Natural killer cell (primary cell): Measurements from ENCODE around the gene CHN2. TPM values are rescaled to one million over a fixed set of nuclear protein-coding genes. Genes with fewer than 3 reads are reported as not detected.

ENCODE experiments used
- ATAC-seq, 3 donors: fragments of 150-1000 bp in 2 of 3; fragments of 200-7000 bp in 1 of 3; cut with Tn5 transposase; 1 replicate in 1 of 3; 2 replicates in 2 of 3; pipeline ENCODE4 v1.10.0; 2021; ENCODE audit warnings: mild to moderate bottlenecking in 2 of 3, moderate library complexity in 2 of 3
- DNase-seq, 2 donors: peaks; one replicate each; pipeline versions ENCODE4 v3.0.0 to v3.0.0-alpha.2; 2013 to 2021; ENCODE audit warnings: mixed read lengths in 1 of 2
- H3K27ac ChIP-seq: one replicate; pipeline ENCODE4 v1.5.1; 2013; ENCODE audit warnings: mild to moderate bottlenecking, low read length
- H3K27me3 ChIP-seq: one replicate; pipeline ENCODE4 v1.6.1; 2013; ENCODE audit warnings: low read length; ENCODE audit not compliant: control insufficient read depth, insufficient read depth
- H3K36me3 ChIP-seq: one replicate; pipeline ENCODE4 v1.6.1; 2013; ENCODE audit warnings: low read length; ENCODE audit not compliant: control insufficient read depth, insufficient read depth
- H3K4me1 ChIP-seq: one replicate; pipeline ENCODE4 v1.6.1; 2013; ENCODE audit warnings: low read length; ENCODE audit not compliant: control insufficient read depth, insufficient read depth
- H3K4me3 ChIP-seq: one replicate; pipeline ENCODE4 v1.5.1; 2013; ENCODE audit warnings: low read length
- H3K9me3 ChIP-seq: one replicate; pipeline ENCODE4 v1.6.1; 2013; ENCODE audit warnings: low read length; ENCODE audit not compliant: control insufficient read depth, insufficient read depth
- H3K27ac Mint-ChIP-seq, 2 donors: one replicate each; pipeline ENCODE4 v1.8.0; 2022; ENCODE audit warnings: mild to moderate bottlenecking in 2 of 2, mixed read lengths in 2 of 2, moderate library complexity in 1 of 2
- H3K27me3 Mint-ChIP-seq, 2 donors: one replicate each; pipeline ENCODE4 v1.8.0; 2022; ENCODE audit warnings: low read depth in 2 of 2, mixed read lengths in 2 of 2
- H3K36me3 Mint-ChIP-seq: one replicate; pipeline ENCODE4 v1.8.0; 2022; ENCODE audit warnings: mixed read lengths
- H3K4me1 Mint-ChIP-seq, 2 donors: one replicate each; pipeline ENCODE4 v1.8.0; 2022; ENCODE audit warnings: mixed read lengths in 2 of 2
- H3K4me3 Mint-ChIP-seq: one replicate; pipeline ENCODE4 v1.8.0; 2022; ENCODE audit warnings: mild to moderate bottlenecking, moderate library complexity, mixed read lengths
- H3K9me3 Mint-ChIP-seq, 2 donors: one replicate each; pipeline ENCODE4 v1.8.0; 2022; ENCODE audit warnings: mixed read lengths in 2 of 2
- WGBS: methylation state at CpG from one replicate; pipeline ENCODE4 v1.1.7; 2013; ENCODE audit warnings: missing lambda C conversion rate; ENCODE audit not compliant: insufficient coverage; 5-methylcytosine and 5-hydroxymethylcytosine counted together
- intact Hi-C: fragments of 100-400 bp; cut with micrococcal nuclease; formaldehyde crosslinking; loops from one replicate; pipeline ENCODE4 v1.14.2; 2022
- total RNA-seq, 4 donors: library from RNA; stranded (reverse); fragments of 120-200 nt in 1 of 4; gene quantifications; one replicate each; pipeline versions ENCODE4 v1.2.3 to v1.2.4, GENCODE V29; 2013 to 2022
- TF ChIP-seq, protein P1 (sequence below): fragments of 200-600 bp; IDR thresholded peaks from one replicate; pipeline ENCODE4 v1.8.0; 2022; ENCODE audit warnings: antibody characterized with exemption

The CHN2 gene
- 10 to 100 TPM; 23.2 to 40.6 (median 30.2) TPM for total RNA-seq
- 24.8 TPM for total RNA-seq (2013)

DNA sequence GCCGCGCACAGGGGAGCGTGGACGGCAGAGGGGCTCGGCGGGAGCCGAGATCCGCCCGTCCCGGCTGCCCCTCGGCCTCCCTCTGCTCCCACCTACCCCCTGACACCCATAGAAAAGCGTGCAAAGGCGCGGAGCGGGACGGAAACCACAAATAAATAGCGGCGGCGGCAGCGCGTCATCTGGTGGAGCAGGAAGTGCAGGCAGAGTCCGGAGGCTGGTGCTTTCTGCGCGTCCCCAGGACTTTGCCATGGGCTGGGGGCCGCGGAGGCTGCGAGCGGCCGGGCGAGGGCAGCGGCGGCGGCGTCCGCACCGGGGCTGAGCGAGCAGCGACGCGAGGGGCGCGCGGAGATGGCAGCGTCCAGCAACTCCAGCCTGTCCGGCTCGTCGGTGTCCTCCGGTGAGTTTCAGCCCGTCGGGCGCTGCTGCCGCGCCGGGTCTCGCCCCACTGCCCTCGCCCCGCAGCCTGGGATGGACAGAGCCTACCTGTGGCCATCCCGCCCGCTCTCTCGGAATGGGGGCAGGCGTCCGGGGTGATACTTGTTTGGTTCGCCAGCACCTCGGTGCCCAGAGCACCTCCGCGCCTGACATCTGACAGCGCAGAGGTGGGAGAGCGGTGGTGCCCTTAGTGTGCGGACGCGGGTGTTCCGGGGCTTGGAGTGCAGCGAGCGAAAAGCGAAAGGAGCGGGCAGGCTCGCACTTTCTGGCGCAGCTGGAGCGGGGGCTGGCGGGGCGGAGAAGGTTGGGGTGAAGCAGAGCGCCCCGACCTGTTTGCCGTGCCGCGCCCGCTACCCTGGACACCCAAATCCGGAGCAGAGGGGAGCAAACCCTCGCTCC lies at the start of gene CHN2:
TSS of gene CHN2 (plus strand) at position 182 of the 834 bp plus-strand sequence.
- Mint-ChIP-seq H3K9me3 (peaks cover 0 to 2% of the 10 kb centered on the region in 2 donors), H3K27ac (peak within 1 kb of the TSS; percentile 88 to 92), H3K4me1 (peaks cover 35 to 46% of the 10 kb centered on the region in 2 donors), H3K27me3 (peaks cover 2 to 7% of the 10 kb centered on the region in 2 donors), H3K4me3 (peak within 1 kb of the TSS; percentile 93), H3K36me3 (no peaks in the 10 kb centered on the region)
- no peaks in the 10 kb centered on the region for H3K36me3 ChIP-seq
- TF ChIP-seq, protein P1, sequence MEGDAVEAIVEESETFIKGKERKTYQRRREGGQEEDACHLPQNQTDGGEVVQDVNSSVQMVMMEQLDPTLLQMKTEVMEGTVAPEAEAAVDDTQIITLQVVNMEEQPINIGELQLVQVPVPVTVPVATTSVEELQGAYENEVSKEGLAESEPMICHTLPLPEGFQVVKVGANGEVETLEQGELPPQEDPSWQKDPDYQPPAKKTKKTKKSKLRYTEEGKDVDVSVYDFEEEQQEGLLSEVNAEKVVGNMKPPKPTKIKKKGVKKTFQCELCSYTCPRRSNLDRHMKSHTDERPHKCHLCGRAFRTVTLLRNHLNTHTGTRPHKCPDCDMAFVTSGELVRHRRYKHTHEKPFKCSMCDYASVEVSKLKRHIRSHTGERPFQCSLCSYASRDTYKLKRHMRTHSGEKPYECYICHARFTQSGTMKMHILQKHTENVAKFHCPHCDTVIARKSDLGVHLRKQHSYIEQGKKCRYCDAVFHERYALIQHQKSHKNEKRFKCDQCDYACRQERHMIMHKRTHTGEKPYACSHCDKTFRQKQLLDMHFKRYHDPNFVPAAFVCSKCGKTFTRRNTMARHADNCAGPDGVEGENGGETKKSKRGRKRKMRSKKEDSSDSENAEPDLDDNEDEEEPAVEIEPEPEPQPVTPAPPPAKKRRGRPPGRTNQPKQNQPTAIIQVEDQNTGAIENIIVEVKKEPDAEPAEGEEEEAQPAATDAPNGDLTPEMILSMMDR, result no peak
- DNase-seq (peak; percentile 68 to 75), ATAC-seq (peak; percentile 61 to 79 (median 66))
- WGBS, result under 1% methylated on average over 89 of the region's 89 CpGs
- H3K4me1 ChIP-seq, result peaks cover 19% of the 10 kb centered on the region
- intact Hi-C loops, result loop anchor here (5.0 kb wide), 1 partner anchor 158 kb away; no protein-coding TSS in a partner anchor
- no peaks in the 10 kb centered on the region for H3K9me3 ChIP-seq
- H3K4me3 ChIP-seq, result peak within 1 kb of the TSS; percentile 79
- peak within 1 kb of the TSS; percentile 67 for H3K27ac ChIP-seq
- H3K27me3 ChIP-seq, result no peaks in the 10 kb centered on the region

DNA sequence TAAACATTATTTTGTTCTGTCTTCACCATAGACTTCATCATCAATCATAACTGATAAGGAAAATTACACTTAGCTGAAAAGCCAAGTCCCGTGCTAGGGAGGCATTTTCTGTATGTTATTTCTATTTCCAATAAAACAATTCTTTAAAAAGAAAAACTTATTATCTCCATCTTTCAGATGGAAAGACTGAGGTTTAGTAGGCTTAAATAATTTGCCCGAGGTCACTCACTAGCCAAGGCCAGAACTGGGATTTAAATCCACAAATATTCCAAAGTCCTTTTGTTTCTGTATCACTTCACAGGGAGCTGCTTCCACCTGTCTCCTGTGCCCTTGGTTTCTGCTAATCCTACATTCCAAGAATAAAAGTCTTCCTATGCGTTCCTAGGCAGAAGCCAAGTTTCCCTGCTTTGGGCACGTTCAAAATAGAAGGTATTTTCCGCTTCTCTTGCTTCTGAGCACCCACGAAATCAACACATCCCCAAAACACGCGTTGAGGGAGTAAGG lies 49.0 kb upstream of the CHN2 start:
- Histone ChIP-seq H3K4me1 (peaks cover 9% of the 10 kb centered on the region), H3K27me3 (peaks cover 29% of the 10 kb centered on the region), H3K4me3 (peak overlapping the region; percentile 1), H3K27ac (no peak overlapping the region), H3K9me3 (no peaks in the 10 kb centered on the region), H3K36me3 (no peaks in the 10 kb centered on the region)
- DNase-seq (no peak), ATAC-seq (no peak)
- no peaks in the 10 kb centered on the region for H3K9me3 Mint-ChIP-seq
- peaks cover 0 to 7% of the 10 kb centered on the region in 2 donors for H3K4me1 Mint-ChIP-seq
- H3K36me3 Mint-ChIP-seq, result no peaks in the 10 kb centered on the region
- 15% methylated on average over 6 of the region's 8 CpGs for WGBS
- peaks cover 47 to 77% of the 10 kb centered on the region in 2 donors for H3K27me3 Mint-ChIP-seq
- intact Hi-C loops, result no loop called here
- TF ChIP-seq, protein P1, result no peak
- H3K4me3 Mint-ChIP-seq, result no peak overlapping the region
- H3K27ac Mint-ChIP-seq, result no peak overlapping the region

DNA sequence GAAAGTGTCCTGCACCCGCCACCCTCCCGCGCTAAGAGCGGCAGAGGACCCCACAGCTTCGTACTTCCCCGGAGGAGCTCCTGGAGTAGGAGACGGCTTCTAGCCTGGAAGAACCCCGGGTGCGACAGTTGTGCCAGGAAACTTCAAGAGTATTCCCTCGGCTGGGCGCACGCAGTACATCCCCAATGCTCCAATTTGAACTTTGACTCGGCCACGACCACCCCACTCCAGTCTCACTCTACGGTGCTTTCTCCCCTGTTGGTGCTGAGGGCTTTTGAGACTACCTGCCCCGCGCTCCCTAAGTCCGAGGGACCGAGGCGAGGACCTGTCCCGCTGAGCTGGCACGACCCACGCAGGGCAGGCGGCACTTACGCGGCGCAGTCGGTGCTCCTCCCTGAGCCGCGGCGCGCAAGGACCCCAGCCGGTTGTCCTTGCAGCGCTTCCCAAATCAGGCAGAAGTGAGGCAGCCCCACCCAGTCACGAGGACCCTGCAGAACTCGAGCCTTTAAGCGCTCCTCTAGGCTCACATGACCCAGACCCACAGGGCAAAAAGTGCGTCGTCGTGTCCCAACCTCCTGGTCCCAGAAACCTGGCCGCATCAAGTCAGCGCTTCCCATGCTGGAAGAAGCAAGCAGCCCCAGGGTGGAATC lies 48.4 kb upstream of the CHN2 start, which contains the start of gene CPVL:
TSS of gene CPVL (minus strand) at position 481 of the 650 bp plus-strand sequence. CDS start 25,476 bp downstream, outside the sequence.
- peak within 1 kb of the TSS; percentile 25 for H3K4me3 Mint-ChIP-seq

More for the DNA sequence above, 48.4 kb upstream of the CHN2 start, which contains the start of gene CPVL:
- H3K4me1 Mint-ChIP-seq, result peaks cover 0 to 7% of the 10 kb centered on the region in 2 donors
- H3K27me3 ChIP-seq, result peaks cover 29% of the 10 kb centered on the region
- intact Hi-C loops, result no loop called here
- TF ChIP-seq, protein P1, result no peak
- peak in 1 of 3 donors; percentile 17 for ATAC-seq
- H3K4me1 ChIP-seq, result peaks cover 9% of the 10 kb centered on the region
- no peaks in the 10 kb centered on the region for H3K36me3 Mint-ChIP-seq
- H3K9me3 ChIP-seq, result no peaks in the 10 kb centered on the region
- no peak for DNase-seq
- H3K9me3 Mint-ChIP-seq, result no peaks in the 10 kb centered on the region
- no peaks in the 10 kb centered on the region for H3K36me3 ChIP-seq
- 2% methylated on average over 42 of the region's 42 CpGs for WGBS
- H3K27ac Mint-ChIP-seq, result no peak within 1 kb of the TSS
- H3K4me3 ChIP-seq, result peak within 1 kb of the TSS; percentile 1
- peaks cover 43 to 73% of the 10 kb centered on the region in 2 donors for H3K27me3 Mint-ChIP-seq
- no peak within 1 kb of the TSS for H3K27ac ChIP-seq
